SHP77 (cell line): ENCODE measurements around the gene PRPF40B.
A peak's percentile ranks its signal among the peaks of the same experiment; 100 is the strongest.

Experiments used
- DNase-seq, 2 experiments: peaks; one replicate each; lab custom pipeline; 2025; lab: John Stamatoyannopoulos, UW

PRPF40B gene

DNA sequence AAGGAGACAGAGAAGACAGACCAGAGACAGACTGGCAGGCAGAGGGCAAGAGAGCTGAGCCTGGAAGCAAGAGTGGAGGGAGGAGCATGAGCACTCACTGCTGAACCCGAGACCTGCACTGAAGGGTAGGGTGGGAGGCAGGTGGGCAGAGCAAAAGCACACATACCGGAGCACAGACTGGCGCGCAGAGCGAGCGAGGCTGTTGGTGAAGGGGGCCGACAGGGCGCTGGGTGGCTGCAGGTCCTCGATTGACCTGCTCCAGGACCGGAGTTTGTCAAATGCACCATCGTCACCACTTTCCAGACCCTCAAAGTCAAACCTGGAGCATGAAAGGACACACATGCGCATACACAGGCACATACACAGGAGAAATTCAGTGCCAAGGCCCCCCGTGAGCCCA lies 34.9 kb downstream of the PRPF40B start:
- no peak for DNase-seq

- DNase-seq = no peak
These were observed 36.4 kb downstream of the PRPF40B start for GRCh38 chr12:49659753-49660152.

DNA sequence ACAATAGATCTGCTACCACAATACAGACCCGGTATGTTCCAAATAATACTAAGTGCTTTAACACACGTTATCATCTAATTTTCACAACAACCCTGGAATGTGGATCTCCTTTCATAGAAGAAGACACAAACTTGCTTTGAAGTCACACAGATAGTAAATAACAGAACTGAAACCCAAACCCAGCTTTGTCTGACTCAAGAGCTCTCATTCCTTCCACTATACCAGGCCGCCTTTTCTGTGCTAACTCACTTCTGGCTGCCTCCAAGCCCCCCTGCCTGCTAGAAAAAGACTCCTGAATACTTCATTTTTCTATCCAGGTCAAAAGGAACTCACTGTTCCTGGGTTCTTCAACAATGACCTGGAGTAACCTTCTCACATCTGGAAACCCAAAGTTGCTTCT lies 37.8 kb downstream of the PRPF40B start:
- DNase-seq = no peak

DNA sequence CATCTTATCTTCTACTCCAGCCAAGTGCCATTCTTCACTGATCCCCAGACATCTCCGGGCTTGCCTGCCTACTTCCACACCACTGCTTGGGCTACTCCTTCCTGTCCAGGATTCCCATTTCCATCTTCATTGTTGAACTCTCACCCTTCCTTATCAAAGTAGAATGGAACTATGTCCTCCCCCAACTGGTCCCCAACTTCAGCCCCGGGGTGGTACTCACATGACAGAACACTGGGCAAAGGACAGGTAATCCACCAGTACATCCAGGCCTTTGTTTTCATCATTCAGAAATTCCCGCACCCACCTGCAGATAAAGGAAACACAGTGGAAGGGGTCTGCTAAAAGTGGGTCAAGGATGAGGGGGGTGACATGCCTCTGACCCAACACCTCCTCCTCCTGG lies 38.4 kb downstream of the PRPF40B start:
- no peak for DNase-seq

- DNase-seq = peak; percentile 36 to 71
These were observed 39.9 kb downstream of the PRPF40B start for GRCh38 chr12:49662998-49663843.

DNA sequence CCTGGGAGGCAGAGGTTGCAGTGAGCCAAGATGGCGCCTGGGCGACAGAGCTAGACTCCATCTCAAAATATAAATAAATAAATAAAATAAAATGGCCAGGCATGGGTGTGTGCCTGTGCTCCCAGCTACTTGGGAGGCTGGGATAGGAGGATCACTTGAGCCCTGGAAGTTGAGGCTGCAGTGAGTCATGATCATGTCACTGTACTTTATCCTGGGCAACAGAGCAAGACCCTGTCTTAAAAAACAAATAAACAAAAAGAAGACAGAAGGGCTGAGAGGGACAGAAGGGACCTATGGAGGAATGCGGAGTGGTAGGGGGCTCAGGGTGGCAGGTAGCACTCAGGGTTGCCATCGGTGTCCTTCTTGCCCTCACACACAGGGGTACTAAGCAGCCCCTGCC lies 40.8 kb downstream of the PRPF40B start:
- no peak for DNase-seq

DNA sequence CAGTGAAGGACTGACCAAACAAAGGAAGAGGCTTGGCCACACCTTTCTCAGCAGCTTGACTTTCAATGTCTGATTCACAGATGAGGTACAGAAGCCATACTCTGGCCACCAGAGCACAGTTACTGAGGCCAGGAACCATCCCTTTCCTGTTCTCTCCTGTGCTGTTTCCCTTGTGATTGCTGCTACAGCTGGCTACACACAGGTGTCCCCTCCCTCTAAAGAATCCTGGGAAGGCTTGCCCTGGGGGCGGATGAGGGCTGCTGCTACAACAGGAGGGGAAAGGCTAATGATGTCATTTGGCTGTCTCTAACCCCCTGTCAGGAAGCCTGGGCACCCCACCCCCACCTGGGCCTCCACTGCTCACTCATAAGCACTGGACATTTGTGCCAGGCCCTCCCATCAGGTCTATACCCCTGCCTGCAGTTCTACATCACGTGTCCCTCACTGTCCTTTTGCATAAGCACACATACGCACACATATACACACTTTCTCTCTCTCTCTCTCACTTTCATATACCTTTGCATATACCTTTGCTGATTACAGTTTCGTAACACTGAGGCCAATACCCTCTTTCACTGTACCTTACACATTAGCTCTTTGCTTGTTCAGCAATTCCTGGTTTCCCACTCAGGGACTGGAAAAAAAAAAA lies 41.4 kb downstream of the PRPF40B start:
- no peak for DNase-seq

DNA sequence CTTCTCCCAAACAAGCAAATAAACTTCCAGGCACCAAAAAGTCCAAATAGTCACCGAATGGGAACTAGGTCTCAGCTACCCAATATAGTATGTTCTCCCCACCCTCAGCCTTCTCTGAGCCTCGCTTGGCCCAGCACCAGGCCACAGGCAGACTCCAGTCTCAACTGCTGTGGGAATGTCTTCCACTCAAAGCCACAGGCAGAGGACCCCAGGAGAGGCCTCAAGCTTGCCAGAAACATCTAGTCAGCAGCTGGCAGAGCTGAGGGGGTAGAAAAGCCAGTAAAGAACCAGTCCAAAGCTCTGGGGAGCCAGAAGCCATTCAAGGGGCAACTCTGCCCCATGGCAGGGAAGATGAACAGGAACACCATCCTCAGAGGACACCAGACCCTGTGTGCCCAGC lies 42.0 kb downstream of the PRPF40B start:
- no peak for DNase-seq

DNA sequence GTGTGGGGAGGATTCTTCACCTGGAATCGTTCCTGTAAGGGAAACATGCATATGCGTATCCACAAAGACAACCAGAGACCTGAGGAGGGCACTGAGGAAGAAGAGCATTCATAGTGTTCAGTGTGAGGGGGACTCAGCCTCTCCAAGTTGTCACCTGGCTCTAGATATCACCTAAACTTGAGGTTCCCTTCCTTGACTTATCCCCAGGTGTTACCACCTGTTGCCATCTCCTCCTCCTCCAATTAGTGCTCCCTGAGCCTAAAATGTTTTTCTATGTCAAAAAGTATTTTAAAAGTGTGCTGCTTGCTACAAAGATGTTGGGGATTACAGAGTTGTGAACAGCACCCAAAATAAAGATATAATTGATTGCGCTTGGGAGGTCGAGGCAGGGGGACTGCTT lies 42.8 kb downstream of the PRPF40B start:
- DNase-seq = no peak

DNA sequence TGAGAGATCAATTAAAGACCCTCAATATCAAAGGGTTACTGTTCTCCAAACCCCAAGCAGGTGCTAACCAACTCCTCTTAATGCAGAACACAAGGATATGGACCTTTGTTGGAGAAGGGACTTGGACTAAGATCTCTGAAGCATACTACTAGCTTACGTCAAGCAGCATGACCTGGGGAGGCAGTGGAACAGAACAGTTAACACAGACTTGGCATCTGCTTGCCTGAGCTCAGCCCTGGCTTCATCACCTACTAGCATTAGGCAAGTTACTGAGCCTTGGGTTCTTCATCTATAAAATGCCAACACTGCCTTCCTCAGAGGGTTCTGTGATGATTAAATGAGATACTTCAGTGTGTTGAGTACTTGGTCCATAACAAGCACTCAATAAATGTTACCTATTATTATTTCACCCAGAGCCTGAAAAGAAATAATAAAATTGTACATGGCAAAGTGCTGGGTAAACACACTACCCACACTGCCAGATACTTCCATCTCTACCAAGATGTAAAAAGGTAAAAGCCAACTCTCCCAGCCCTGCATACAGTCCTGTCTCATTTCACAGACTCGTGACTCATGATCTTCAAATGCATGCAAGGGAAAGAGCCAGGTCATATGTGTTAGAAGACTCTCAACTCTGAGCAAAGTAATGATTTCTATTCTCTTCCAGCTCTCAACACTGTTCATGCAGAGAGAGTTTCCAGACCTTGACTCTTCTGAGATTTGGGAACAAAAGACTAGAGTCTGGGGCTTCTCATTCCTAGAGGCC lies 44.1 kb downstream of the PRPF40B start:
- no peak for DNase-seq

GRCh38 chr12:49669796-49670195 lies 46.4 kb downstream of the PRPF40B start:
- DNase-seq = no peak

- no peak for DNase-seq
These were observed 47.8 kb downstream of the PRPF40B start for GRCh38 chr12:49671031-49671765.

DNA sequence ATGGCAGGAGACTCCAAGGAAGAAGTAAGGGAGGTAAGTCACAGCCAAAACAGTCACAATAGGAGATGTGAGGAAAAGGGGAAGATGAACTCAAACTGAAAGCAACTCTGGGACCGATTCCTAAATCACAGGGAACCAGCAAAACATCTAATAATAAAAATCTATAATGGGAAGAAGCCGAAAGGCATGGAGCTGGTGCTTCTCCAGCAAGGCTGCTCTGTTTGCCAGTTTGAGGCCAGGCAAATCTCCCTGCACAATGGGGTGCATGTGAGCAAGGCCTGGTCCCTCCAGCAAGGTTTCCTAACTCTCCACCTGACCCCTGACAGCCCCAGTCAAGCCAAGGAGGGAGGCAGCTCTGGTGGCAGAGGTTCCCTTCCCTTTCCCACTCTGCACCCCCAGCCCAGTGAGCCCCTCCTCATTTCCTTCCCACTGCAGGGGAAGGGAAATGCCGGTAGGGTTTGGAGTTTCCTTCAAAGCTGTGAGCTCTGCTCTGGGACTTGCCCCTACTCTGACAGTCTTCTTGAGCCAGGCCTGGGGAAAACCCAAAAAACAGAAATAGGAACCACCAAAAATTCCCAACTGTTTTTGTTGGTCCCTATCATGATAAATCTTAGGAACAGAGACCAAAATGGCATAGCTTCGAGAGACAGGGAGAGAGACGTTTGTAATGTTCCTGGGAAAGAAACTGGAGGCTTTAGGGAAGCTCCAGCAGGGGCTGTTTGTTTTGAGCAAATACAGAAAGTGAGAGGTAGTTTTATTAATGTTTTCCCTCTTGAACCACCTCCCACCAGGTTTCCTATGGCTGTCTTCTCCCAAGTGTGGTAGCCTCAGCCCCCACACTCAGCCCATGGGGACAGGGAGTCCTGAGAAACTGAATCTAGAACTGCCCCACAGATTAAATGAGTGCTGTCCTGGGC lies 49.2 kb downstream of the PRPF40B start:
- DNase-seq = no peak

DNA sequence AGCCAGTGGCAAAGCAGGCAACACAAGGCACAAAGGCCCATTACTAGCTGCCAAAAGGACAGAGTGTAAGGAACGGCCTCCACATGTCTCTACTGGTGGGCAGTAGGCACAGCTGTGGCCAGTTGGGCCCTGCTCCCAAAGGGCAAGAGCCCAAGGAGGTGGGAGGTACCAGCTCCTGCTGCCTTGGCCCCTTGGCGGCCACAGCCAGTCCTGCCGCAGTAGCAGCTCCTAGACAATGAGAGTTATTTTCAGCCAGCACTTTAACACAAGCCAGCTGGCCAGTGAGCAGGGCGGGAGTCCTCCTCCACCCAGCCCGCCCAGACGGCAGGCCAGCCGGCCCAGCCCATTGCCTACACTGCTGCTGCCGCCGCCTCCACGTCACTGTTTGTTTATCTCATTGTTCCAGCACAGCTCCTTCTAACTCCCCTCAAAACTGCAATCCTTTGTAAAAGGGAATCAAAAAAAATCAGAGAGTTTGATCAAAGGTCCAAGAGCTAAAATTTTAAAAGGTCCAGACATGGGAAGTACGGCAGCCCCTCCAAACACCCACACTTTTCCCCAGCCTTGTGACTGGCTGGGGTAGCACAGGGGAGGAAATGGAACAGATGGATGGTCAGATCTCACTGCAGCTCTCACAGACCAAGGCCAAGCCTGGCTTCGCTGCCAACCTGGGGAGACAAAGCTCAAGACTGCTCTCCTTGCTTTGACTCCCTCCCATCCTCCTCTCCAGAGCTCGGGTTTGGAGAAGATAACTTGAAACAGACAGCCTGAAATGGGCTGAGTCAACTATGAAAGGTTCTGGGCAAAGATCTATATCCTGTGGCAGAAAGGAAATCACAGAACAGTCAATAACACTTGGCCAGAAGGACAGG lies 50.3 kb downstream of the PRPF40B start:
- peak; percentile 83 to 89 for DNase-seq

DNA sequence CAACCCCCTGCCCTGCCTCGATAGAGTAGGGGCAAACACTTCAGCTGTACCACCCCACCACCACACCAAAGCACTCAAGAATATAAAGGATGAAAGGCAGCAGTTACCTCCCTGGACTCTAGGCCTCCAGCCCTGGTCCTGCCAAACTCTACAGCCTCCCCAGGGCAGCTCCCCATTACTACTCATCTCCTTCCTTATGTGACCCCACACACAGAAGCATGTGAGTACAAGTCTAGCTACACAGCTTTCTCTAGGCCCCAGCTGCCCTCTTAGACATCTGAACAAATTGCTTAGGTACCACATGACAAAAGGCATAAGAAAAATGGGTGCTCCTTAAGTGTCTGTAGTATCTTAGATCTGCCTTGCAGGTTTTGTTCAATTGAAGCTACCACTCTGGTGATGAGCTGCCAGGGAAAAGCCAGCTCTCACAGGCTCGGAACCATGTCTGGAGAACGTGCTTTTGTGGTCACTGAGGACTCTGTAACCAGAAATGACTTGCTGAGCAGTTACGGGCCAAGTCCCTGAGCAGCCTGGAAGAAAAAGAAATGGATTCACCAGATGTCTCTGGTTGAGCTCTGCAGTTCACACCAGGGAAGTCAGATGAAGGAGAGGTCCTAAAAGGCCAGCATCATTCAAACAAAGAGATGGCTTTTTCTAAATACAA lies 51.1 kb downstream of the PRPF40B start:
- DNase-seq = no peak

- no peak for DNase-seq
These were observed 51.8 kb downstream of the PRPF40B start for GRCh38 chr12:49675137-49675536.

DNA sequence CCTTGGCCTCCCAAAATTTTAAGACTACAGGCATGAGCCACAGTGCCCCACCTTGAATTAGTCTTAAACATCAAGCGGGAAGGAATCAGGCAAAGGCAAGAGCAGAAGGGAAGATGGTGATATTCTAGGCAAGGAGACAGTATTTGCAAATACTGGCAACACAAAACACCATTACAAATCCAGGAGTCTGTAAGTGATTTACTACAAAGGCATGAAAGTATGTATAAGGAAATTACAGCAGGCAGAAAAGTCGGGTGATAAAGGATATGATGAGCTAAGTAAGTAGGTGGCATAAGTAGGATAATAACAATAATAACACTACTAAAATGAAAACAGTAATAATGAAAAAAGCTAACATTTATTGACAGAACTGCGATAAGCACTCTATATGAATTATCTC lies 55.4 kb downstream of the PRPF40B start:
- DNase-seq = no peak

DNA sequence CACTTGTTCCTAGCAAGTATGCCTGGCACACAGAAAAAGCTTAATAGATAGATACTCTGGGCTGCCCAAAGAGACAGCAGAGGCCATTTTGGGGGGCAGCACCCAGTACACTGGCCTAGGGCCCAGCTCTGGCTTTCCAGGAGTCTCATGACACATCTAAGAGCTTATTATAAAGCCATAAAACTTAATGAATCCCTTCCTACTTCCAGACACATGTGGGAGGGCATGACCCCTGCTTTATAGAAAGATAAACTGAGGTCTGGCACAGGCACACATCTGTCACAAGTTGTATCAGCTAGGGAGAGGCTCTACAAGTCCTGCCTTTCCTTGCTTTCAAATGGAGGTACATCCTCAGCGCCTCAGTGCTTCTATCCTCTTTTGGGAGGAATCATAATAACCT lies 56.7 kb downstream of the PRPF40B start:
- DNase-seq = no peak

DNA sequence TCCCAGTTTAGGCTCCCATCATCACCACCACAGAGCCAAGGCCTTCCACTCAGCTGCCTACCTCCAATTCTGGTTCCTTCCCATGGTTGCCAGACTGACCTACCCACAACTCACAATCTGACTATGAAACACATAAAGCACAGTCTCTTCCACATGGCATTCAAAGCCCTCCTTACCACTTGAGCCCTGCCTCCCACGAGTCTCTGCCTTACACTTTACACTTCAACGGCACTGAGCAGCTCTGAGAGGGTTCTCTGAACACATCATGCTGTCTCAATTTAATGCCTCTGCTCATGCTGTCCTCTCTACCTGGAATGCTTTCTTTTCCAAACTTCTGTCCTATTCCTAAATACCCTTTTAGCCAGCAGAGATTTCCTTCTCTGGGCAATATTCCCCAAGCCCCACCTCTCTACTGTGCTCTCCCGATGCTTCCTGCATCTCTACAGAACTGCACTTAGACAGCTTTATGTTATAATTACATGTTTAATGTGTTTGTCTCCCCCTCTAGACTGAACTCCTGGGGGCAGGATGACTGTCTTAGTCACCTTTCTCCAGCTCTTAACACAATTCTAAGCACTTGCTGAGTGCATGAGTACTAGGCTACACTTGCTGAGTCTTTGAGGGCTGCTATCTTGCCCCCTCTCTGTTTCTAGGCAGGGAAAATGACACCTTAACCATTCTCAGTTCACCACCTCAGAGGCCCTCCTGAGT lies 60.4 kb downstream of the PRPF40B start:
- no peak for DNase-seq
